Cardiac fibroblast (primary cell): ENCODE results near the gene CRACDL.
A peak's percentile ranks its signal among the peaks of the same experiment; 100 is the strongest.

Experiments used
- DNase-seq, 2 donors: peaks; one replicate each; pipeline versions ENCODE4 v3.0.0 to v3.0.0-alpha.2; 2010; ENCODE audit warnings: low read depth in 2 of 2
- H3K4me3 ChIP-seq, 2 donors: replicated peaks in 1 of 2; 1 replicate in 1 of 2; 2 replicates in 1 of 2; pipeline ENCODE4 v1.5.1; 2011; ENCODE audit warnings: low read depth in 2 of 2, low read length in 2 of 2, mild to moderate bottlenecking in 2 of 2, moderate library complexity in 1 of 2
- TF ChIP-seq, protein P1 (sequence below): IDR thresholded peaks from one replicate; pipeline ENCODE4 v1.5.1; 2011; ENCODE audit warnings: low read depth, mild to moderate bottlenecking, low read length, inconsistent platforms

CRACDL gene

DNA sequence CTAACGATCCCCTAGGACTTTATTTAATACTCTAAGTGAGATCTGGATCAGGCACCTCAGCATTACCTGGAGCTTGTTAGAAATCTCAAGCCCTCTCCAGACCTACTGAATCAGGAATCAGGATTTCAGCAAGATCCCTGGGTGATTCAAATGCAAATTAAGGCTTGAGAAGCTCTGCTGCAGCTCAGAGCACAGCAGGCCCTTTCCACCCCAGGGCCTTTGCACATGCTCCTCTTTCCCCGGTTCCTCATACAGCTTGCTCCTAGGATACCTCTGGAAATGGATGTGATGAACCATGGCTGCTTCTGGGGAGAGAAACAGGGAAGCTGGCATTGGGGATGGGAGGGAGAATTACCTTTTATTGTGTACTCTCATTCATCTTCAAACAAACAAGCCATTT, 164.8 kb downstream of the CRACDL start:
- TF ChIP-seq, protein P1, sequence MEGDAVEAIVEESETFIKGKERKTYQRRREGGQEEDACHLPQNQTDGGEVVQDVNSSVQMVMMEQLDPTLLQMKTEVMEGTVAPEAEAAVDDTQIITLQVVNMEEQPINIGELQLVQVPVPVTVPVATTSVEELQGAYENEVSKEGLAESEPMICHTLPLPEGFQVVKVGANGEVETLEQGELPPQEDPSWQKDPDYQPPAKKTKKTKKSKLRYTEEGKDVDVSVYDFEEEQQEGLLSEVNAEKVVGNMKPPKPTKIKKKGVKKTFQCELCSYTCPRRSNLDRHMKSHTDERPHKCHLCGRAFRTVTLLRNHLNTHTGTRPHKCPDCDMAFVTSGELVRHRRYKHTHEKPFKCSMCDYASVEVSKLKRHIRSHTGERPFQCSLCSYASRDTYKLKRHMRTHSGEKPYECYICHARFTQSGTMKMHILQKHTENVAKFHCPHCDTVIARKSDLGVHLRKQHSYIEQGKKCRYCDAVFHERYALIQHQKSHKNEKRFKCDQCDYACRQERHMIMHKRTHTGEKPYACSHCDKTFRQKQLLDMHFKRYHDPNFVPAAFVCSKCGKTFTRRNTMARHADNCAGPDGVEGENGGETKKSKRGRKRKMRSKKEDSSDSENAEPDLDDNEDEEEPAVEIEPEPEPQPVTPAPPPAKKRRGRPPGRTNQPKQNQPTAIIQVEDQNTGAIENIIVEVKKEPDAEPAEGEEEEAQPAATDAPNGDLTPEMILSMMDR, result no peak
- DNase-seq, result no peak
- H3K4me3 ChIP-seq, result no peak overlapping the region

DNA sequence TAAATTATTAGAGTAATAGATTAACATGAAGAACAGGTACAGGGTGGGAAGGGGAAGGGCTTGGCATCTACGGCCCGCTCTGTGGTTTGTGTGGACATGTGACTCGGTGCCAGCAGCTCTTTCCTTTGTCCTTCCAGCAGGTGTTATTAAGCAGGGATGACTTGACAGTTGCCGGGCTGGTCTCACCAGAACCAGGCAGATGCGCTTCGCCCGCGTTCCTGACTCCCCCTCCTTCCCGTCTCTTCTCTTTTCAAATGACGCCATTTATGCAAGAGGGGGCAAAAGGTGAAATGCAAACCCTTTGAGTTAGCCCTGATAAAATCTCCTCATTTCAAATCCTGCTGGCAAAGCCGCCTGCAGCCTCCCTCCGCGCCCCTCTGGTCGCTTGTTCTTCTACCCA, 166.2 kb downstream of the CRACDL start:
- DNase-seq, result no peak
- TF ChIP-seq, protein P1, result no peak
- no peak overlapping the region for H3K4me3 ChIP-seq

DNA sequence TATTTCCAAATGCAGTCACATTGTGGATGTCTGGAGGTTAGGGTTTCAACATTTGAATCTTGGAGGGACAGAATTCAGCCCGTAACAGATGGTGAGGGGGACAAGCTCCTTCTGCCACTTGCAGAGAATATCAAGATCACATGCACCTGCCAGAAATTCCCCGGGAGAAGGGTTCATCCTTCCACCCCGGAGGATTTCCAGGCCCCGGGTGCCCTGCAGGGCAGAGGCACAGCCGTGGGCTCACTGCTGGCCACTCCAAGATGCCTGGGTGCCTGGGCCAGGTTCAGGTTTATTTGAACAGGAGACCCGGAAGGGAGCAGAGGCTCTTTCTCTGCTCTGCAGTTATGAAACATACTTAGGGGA, 166.9 kb downstream of the CRACDL start:
- TF ChIP-seq, protein P1, result no peak
- H3K4me3 ChIP-seq, result no peak overlapping the region
- no peak for DNase-seq

DNA sequence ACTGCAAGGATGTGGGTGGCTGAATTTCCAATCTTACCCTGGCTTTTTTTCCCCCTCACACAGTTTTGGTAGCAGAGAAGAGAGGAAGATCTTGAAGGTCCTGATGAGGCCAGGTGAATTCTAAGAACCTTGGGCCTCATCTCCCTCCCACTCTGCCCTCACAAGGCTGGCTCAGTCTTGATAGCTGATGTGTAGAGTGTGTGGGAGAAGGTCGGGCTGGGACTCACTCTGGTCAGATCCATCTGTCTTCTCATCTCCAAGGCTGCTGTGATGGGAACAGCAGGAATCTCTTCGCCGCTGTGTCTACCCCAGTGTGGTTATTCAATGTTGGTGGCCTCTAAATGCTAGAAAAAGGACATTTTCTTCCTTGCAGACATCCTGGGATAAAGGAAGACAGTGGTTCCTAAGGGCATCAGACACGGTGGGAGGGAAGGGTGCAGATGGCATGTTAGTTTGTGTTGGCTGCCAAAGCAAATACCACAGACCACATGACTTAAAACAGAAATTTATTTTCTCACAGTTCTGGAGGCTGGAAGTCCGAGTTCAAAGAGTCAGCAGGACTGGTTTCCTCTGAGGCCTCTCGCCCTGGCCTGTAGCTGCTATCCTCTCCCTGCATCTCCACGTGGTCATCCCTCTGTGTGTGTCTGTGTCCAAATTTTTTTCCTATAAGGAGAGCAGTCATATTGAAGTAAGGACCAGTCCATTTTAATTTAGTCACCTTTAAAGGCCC, 167.5 kb downstream of the CRACDL start:
- TF ChIP-seq, protein P1, result no peak
- DNase-seq, result peak; percentile 23 to 57
- no peak overlapping the region for H3K4me3 ChIP-seq

DNA sequence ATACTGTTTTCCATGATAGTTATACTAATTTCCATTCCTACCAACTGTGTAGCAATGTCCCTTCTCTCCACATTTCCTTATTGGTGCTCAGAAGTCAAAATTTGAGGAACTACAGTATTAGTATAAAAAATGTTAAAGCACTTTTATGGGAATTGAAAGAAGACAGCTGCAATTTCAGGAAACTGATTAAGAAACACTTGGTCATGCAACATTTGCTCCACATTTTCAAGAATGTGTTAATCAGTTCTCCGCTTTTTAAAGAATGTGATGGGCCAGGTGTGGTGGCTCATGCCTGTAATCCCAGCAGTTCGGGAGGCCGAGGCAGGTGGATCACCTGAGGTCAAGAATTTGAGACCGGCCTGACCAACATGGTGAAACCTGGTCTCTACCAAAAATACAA, 171.5 kb downstream of the CRACDL start:
- H3K4me3 ChIP-seq, result no peak overlapping the region
- TF ChIP-seq, protein P1, result no peak
- no peak for DNase-seq

DNA sequence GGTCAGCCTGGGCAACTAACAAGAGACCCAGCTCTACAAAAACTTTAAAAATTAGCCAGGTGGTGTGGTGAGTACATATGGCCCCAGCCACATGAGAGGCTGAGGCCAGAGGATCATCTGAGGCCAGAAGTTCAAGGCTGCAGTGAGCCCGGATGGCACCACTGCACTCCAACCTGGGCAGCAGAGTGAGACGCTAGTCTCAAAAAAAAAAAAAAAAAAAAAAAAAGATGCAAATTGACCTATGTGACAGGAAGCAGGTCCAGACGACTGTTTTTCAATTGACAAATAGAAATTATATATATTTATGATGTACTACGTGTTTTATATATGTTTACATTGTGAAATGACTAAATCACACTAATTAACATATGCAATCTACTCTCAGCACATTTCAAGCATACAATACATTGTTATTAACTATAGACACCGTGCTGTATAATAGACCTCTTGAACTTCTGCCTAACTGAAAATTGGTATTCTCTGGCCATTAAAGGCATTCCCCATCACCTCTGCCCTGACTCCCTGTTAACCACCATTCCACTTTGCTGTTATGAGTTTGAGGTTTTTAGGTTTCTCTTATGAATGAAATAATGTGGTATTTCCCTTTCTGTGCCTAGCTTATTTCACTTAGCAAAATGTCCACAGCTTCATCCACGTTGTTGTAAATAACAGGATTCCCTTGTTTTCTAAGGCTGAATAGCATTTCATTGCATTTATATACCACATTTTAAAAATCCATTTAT, 172.6 kb downstream of the CRACDL start:
- no peak overlapping the region for H3K4me3 ChIP-seq
- no peak for DNase-seq

More for the DNA sequence above, 172.6 kb downstream of the CRACDL start:
- TF ChIP-seq, protein P1, result no peak
